Measurements from ENCODE around the gene SLC35D2.

The SLC35D2 gene

DNA sequence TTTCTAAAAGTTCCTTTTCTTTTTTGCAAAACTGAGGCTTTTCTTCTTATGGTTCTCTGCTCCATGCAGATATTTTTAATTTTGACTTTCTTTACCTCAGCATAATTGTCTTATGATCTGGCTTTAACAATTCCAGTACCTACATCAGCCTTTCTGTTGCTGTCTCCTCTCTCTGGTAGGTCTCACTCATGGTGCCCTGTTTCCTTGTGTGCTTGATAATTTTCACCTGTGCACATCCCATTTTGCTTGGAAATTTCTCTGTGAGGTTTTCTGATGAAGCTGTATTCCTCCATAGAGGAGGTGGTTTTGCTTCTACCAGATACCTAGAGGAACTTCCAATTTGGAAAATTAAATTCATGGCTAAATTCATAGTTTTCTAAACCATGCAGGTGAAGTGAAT lies 79.3 kb downstream of the SLC35D2 start:
- no peak for DNase-seq

DNA sequence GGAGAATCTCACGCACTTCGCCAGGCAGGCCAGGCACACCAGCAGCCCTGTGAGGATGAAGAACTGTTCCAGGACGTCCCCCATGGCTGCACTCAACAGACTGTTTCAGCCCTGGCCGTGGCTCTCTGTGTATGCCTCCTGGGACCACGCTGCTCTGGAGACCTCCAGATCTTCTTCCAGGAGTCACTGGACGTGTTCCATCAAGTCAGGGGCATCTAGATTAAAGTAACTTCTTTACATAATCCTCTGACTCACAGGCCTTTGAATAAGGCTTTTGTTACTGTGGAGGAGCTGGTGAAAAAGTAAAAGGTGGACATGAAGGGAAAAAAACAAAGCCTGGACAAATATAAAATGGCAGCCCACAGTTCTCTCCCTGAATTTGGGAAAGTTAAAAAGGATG lies 81.5 kb downstream of the SLC35D2 start, which contains the start of gene HSD17B3:
Gene HSD17B3, minus strand, starts transcription at position 156 of the 400 bp plus-strand sequence. Its CDS starts 72 bp downstream, at position 84.
- DNase-seq: no peak

DNA sequence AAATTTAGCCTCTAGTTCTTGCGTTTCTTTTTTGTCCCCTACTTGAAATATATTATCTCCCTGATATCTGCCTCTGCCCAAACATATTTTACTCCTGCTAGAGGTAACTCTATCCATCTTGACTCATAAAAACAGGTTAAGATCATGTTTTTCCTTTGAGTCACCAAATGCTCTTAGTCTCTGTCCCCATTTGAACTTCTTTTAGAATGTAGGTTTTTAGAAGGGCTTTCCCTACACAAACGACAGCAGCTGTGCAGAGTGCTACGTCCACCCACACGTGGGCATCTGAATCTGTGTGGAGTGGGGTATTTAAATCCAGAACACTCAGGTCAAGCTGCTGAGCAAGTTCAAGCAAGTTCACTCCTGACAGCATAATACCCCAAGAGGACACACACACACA lies 83.7 kb downstream of the SLC35D2 start:
- no peak for DNase-seq

DNA sequence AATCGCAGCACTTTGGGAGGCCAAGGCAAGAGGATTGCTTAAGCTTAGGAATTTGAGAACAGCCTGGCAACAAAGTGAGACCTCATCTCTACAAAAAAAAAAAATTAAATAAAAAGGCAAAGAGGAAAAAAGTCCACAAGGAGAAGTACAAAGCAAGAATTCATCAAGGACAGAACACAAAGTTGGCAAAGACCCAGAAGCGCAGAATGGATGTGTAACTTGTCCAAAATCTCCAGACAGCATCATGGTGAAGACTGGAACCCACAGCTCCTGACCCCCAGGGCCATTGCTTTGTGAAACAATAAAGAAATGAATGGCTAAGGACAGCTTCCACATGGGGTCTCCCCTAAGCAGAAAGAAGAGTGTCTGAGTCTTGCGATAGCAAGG lies 89.4 kb downstream of the SLC35D2 start:
- DNase-seq: no peak

DNA sequence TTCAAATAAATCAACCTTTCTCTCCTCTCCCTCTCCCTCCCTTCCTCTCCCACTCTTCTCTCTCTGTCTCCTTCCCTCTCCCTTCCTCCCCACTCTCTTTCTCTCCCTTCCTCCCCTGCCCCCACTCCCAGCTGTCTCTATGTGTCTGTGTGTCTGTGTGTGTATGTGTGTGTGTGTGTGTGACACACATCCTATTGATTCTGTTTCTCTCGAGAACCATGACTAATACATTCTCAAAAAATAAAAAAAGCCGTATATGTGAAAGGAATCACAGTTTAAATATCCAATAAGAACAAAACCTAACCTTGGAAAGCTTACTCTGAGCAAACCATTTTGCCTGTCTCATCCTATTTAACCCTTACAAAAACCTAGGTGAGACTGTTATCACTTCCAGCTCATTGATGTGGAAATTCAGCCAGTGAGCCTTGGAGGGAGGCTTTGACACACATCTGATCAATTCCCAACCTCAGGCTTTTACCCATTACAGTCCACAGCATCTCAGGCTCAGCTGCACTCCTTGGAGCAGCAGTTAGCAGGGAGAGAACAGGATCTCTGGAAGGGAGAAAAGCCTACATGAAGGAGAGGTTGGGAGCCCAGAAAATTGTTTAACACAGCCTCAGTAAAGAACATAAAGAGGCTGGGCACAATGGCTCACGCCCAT lies 89.9 kb downstream of the SLC35D2 start:
- DNase-seq: no peak

DNA sequence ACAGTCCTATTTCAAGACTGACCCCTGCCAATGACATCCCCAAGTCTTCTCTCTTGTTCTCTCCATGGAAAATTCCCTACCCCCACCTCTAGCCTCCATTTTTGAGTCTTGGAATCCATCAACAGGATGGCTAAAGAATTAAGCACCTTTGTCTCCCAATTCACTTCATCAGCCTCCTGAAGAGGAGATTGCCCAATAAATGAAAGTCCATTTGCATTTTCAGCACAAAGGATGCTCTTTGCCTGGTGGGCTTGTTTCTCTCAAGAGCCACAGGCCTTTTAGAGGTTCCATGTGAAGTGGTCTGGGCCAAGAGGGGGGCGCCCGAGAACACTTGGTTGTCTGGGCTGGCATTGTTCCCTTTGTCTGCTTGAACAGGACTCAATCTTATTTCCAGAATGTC lies 94.1 kb downstream of the SLC35D2 start:
- DNase-seq: no peak

DNA sequence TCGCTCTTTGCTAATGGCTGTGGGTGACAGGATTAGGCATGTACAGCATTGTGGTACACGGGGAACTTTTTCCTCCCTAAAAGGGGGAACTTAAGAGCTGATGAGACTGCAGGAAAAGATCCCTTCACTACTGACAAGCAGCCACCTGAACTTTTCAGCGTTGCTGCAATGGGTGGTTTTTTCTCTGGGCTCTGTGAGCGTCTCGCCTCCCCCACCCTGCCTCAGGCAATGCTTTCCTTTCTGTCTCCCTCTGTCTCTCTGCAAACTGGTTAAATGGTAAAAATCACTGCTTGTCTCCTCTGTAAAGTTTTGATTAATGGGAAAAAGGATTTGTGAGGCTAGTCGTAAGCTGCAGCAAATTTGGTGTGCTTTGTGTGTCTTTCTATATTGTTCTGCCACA lies 101.9 kb downstream of the SLC35D2 start:
- DNase-seq: no peak

DNA sequence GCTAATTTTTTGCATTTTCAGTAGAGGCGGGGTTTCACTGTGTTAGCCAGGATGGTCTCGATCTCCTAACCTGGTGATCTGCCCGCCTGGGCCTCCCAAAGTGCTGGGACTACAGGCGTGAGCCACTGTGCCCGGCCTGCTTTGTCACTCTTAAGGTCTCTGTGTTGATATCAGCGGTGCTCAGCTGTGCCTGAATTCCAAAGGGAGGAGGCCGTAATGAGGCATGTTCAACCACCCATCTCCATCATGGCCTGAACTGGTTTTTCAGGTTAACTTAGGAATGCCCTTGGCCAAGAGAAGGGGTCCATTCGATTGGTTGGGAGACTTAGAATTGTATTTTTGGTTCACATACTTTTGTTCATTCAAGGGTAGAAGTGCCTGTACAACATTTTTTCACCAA lies 103.6 kb downstream of the SLC35D2 start:
- DNase-seq: no peak

DNA sequence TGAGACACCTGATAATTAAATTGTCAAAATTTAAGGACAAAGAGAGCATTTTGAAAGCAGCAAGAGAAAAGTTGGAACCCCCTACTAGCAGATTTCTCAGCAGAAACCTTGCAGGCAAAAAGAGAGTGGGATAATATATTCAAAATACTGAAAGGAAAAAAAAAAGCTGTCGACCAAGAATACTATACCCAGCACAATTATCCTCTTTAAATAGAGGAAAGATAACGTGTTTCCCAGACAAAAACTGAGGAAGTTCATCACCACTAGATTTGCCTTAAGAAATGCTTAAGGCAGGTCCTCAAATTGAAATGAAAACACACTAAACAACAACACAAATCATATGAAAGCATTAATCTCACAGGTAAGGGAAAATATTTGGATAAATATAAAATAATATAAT lies 108.6 kb downstream of the SLC35D2 start:
- no peak for DNase-seq
